ENCODE data around the gene PTPRN2. TPM values are rescaled to one million over a fixed set of nuclear protein-coding genes. Genes with fewer than 3 reads are reported as not detected.

The PTPRN2 gene
- total and polyA plus RNA-seq, 2 of the 8 experiments (the other 6 are each of a cell fraction or from before 2014, with no cell fraction given), result 2.6 to 4.5 TPM

DNA sequence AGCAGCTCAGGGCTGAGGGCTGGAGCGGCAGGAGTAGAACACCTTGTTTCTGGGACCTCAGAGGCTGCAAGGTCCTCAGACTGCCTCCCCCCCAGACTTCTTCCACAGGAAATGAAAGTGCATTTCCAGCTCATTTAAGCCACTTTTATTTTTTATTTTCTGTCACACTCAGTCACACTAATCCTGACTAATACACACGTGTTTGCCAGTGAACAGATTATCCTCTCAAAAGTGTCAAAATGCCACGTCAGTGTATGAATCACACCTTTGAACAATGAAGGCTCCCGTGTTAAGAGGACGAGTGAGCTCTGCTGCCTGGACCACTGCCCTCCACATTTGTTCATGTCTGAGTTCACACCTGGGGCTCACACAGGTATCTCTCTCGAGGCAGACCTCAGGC lies 762.3 kb downstream of the PTPRN2 start (continued):
- TF ChIP-seq EGR1 (IDR thresholded peaks at IDR 0.05; ENCODE audit: borderline replicate concordance, low read depth, low read length) (no peak), RAD21 (IDR thresholded peaks at IDR 0.05 in 1 of 2, conservative IDR thresholded peaks at IDR 0.05 in 1 of 2; ENCODE audit: low read depth in 2 of 2, low read length in 2 of 2) (no peak), KDM4A (IDR thresholded peaks at IDR 0.05; ENCODE audit: low read depth, low read length, severe bottlenecking) (no peak), TEAD4 (IDR thresholded peaks at IDR 0.05; ENCODE audit: low read depth, low read length) (no peak)

All from H1 (cell line).